ENCODE data around the gene OR4E1.

The OR4E1 gene

GRCh38 chr14:21673718-21674117 is at the start of gene OR4E1:
Gene OR4E1 (minus strand): TSS chr14:21673818. CDS start chr14:21670935, 2,883 bp downstream.
- H3K4me3 ChIP-seq (ENCODE audit: low read depth, low read length): no peak within 1 kb of the TSS
- TF ChIP-seq, protein P1, sequence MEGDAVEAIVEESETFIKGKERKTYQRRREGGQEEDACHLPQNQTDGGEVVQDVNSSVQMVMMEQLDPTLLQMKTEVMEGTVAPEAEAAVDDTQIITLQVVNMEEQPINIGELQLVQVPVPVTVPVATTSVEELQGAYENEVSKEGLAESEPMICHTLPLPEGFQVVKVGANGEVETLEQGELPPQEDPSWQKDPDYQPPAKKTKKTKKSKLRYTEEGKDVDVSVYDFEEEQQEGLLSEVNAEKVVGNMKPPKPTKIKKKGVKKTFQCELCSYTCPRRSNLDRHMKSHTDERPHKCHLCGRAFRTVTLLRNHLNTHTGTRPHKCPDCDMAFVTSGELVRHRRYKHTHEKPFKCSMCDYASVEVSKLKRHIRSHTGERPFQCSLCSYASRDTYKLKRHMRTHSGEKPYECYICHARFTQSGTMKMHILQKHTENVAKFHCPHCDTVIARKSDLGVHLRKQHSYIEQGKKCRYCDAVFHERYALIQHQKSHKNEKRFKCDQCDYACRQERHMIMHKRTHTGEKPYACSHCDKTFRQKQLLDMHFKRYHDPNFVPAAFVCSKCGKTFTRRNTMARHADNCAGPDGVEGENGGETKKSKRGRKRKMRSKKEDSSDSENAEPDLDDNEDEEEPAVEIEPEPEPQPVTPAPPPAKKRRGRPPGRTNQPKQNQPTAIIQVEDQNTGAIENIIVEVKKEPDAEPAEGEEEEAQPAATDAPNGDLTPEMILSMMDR (IDR thresholded peaks at IDR 0.05; ENCODE audit: low read depth, low read length, missing control alignments): no peak
- no peak for DNase-seq (ENCODE audit: low read depth)

DNA sequence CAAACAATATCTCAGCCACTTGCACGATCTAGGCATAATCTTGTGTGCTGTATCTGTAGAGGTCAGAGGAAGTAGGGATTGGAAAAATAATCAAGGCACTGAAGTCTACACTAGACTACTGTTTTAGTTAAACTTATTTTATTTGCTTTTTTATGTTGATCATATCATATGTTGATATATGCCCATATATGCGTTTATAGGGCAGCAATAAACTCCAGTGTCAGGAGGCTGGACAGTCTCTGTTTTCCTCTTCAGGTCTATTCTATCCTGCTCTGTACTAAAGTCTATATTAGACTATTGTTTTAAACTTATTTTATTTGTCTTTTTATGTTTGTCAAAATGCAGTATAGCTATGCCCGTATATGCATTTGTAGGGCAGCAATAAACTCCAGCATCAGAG is 47.9 kb upstream of the OR4E1 start:
- DNase-seq (ENCODE audit: low read depth): no peak
- H3K4me3 ChIP-seq (ENCODE audit: low read depth, low read length): no peak overlapping the region
- TF ChIP-seq, protein P1 (IDR thresholded peaks at IDR 0.05; ENCODE audit: low read depth, low read length, missing control alignments): no peak

DNA sequence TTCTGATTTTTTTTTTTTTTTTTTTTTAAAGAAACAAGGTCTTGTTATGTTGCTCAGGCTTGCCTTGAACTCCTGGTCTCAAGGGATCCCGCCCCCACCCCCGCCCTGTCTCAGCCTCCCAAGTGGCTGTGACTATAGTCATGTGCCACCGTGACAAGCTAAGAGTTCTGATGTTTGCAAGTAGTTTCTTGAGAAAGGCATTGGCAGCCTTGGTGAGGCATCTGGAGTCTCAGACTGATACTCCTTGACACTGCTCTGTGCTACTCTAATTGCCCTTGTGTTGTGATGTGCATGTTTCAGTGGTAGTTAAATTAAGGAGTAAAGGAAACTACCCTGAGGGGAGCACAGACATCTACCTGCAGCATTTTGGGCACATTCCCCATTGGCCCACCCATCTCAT is 46.2 kb upstream of the OR4E1 start:
- no peak for DNase-seq (ENCODE audit: low read depth)
- TF ChIP-seq, protein P1 (IDR thresholded peaks at IDR 0.05; ENCODE audit: low read depth, low read length, missing control alignments): no peak
- no peak overlapping the region for H3K4me3 ChIP-seq (ENCODE audit: low read depth, low read length)

GRCh38 chr14:21714318-21714929 is 40.8 kb upstream of the OR4E1 start:
- H3K4me3 ChIP-seq (ENCODE audit: low read depth, low read length): no peak overlapping the region
- TF ChIP-seq, protein P1 (IDR thresholded peaks at IDR 0.05; ENCODE audit: low read depth, low read length, missing control alignments): no peak
- no peak for DNase-seq (ENCODE audit: low read depth)

DNA sequence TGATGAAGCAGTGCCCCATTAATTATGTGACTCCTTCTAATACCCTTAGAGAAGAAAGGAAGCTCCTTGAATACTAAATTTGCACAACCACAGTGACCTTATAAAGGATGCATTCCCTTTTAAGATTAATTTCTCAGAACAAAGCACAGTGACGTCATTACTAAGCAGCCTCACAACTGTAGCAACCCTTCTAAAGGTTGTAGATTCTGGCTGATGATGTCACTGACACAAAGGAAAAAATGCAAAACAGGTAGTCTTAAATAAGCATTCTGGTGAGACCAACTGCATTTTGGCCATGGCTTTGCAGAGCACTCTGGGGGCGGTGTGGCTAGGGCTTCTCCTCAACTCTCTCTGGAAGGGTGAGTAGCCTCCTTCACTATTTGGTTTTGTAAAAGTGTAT is 38.4 kb upstream of the OR4E1 start:
- no peak overlapping the region for H3K4me3 ChIP-seq (ENCODE audit: low read depth, low read length)
- DNase-seq (ENCODE audit: low read depth): no peak
- TF ChIP-seq, protein P1 (IDR thresholded peaks at IDR 0.05; ENCODE audit: low read depth, low read length, missing control alignments): no peak

GRCh38 chr14:21711360-21711961 is 37.8 kb upstream of the OR4E1 start:
- TF ChIP-seq, protein P1 (IDR thresholded peaks at IDR 0.05; ENCODE audit: low read depth, low read length, missing control alignments): peak; percentile 83
- DNase-seq (ENCODE audit: low read depth): peak; percentile 8
- H3K4me3 ChIP-seq (ENCODE audit: low read depth, low read length): no peak overlapping the region

- no peak for DNase-seq (ENCODE audit: low read depth)
Measured at GRCh38 chr14:21704338-21704737, 30.7 kb upstream of the OR4E1 start.

More at GRCh38 chr14:21704338-21704737, 30.7 kb upstream of the OR4E1 start:
- TF ChIP-seq, protein P1 (IDR thresholded peaks at IDR 0.05; ENCODE audit: low read depth, low read length, missing control alignments): no peak
- H3K4me3 ChIP-seq (ENCODE audit: low read depth, low read length): no peak overlapping the region

Measured in GM12864 (cell line).